ENCODE results near the gene DNASE1L2. TPM values are rescaled to one million over a fixed set of nuclear protein-coding genes. Genes with fewer than 3 reads are reported as not detected.
A peak's percentile ranks its signal among the peaks of the same experiment; 100 is the strongest.

Gene DNASE1L2
- total RNA-seq, 1 donor from 2014 or later: 2.1 TPM

DNA sequence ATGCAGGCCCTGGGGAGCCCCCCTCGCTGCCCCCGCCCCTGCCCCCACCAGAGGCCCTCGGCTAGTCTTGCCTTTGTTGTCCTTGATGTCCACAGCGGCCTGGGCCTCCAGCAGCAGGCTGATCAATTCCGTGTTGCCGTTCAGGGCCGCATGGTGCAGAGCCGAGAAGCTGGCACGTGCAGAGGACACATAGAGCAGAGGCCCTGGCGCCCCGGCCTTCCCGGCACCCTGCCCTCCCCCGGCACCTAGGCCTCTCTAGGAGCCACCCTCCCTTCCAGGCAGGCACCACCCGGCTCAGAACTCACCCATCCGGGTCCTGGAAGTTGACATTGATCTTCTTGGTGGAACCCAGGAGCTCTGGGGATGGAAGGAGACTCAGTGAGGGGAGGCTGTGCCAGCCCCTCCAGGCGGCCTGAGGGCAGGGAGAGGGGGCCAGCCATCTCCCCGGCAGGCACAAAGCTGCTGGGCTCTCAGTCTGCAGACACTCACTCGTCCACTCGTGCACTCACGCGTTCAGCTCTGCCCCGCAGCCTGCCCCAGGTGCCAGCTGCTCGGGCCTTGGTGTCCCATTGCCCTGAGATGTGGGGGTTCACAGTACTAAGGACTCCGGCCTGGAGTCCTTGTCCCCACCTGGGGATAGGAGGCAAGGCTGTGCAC, 46.1 kb upstream of the DNASE1L2 start:
- Mint-ChIP-seq H3K36me3 (ENCODE audit: insufficient read depth) (no peaks in the 10 kb centered on the region), H3K4me1 (ENCODE audit: low read depth) (peaks cover 3% of the 10 kb centered on the region), H3K27ac (no peak overlapping the region), H3K27me3 (peaks cover 4% of the 10 kb centered on the region), H3K9me3 (ENCODE audit: low read depth) (no peaks in the 10 kb centered on the region), H3K4me3 (ENCODE audit: low read depth) (no peak overlapping the region)
- DNase-seq (ENCODE audit: low spot score, unreplicated experiment): no peak
- TF ChIP-seq, protein P1, sequence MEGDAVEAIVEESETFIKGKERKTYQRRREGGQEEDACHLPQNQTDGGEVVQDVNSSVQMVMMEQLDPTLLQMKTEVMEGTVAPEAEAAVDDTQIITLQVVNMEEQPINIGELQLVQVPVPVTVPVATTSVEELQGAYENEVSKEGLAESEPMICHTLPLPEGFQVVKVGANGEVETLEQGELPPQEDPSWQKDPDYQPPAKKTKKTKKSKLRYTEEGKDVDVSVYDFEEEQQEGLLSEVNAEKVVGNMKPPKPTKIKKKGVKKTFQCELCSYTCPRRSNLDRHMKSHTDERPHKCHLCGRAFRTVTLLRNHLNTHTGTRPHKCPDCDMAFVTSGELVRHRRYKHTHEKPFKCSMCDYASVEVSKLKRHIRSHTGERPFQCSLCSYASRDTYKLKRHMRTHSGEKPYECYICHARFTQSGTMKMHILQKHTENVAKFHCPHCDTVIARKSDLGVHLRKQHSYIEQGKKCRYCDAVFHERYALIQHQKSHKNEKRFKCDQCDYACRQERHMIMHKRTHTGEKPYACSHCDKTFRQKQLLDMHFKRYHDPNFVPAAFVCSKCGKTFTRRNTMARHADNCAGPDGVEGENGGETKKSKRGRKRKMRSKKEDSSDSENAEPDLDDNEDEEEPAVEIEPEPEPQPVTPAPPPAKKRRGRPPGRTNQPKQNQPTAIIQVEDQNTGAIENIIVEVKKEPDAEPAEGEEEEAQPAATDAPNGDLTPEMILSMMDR (IDR thresholded peaks at IDR 0.05; ENCODE audit: unreplicated experiment): no peak

DNA sequence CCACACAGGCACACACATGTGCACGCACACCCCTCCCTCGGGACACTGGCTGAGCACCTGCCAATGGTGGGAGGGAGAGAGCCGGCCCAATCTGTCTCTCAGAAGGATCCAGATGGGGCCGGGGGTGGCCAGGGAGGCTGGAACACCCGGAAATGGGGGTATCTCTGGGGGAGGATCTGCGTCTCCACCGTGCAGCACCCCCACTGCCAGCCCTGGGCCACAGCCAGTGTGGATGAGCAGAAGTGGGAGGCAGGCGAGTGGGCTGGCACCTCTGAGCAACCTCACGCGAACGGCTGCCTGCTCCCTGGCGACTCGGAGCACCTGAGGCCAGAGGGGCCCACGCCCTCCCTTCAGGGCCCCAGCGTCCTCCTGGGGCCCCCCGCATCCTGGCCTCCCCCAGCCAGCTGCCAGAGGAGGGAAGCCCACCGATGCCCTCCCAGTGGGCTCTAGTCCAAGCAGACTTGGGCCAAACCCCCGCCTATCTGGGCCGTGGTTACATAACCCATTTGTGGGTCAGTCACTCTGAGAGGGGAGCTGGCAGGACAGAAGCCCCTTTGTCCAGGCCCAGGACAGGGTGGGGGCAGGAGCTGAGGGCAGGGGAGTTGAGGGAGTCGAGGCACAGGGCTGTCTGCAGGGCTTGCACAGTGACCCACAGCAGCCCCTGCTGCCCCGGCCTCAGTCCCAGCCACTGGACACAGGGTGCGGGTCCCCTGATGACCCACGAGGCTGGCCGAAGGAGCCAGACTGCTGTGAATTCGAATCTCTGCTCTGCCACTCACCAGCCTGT, 45.4 kb upstream of the DNASE1L2 start:
- Mint-ChIP-seq H3K27ac (no peak overlapping the region), H3K4me3 (ENCODE audit: low read depth) (no peak overlapping the region), H3K27me3 (peaks cover 4% of the 10 kb centered on the region), H3K4me1 (ENCODE audit: low read depth) (peaks cover 3% of the 10 kb centered on the region), H3K36me3 (ENCODE audit: insufficient read depth) (no peaks in the 10 kb centered on the region), H3K9me3 (ENCODE audit: low read depth) (no peaks in the 10 kb centered on the region)
- DNase-seq (ENCODE audit: low spot score, unreplicated experiment): no peak
- TF ChIP-seq, protein P1 (IDR thresholded peaks at IDR 0.05; ENCODE audit: unreplicated experiment): no peak

DNA sequence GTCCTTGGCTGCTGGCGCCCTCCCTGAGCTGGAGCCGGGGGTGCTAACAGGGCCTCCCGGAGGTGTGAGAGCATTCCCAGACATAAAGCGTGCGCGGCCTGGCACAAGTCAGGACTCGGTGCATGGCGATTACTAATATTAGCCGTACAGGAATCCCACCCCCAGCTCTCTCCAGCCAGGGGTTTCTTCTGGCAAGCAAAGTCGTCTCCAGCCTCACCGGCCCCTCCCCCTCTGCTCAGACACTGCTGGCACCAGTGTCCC, 44.9 kb upstream of the DNASE1L2 start:
- TF ChIP-seq, protein P1 (IDR thresholded peaks at IDR 0.05; ENCODE audit: unreplicated experiment): no peak
- Mint-ChIP-seq H3K4me3 (ENCODE audit: low read depth) (no peak overlapping the region), H3K36me3 (ENCODE audit: insufficient read depth) (no peaks in the 10 kb centered on the region), H3K4me1 (ENCODE audit: low read depth) (peaks cover 3% of the 10 kb centered on the region), H3K27ac (no peak overlapping the region), H3K27me3 (peaks cover 4% of the 10 kb centered on the region), H3K9me3 (ENCODE audit: low read depth) (no peaks in the 10 kb centered on the region)
- DNase-seq (ENCODE audit: low spot score, unreplicated experiment): no peak

DNA sequence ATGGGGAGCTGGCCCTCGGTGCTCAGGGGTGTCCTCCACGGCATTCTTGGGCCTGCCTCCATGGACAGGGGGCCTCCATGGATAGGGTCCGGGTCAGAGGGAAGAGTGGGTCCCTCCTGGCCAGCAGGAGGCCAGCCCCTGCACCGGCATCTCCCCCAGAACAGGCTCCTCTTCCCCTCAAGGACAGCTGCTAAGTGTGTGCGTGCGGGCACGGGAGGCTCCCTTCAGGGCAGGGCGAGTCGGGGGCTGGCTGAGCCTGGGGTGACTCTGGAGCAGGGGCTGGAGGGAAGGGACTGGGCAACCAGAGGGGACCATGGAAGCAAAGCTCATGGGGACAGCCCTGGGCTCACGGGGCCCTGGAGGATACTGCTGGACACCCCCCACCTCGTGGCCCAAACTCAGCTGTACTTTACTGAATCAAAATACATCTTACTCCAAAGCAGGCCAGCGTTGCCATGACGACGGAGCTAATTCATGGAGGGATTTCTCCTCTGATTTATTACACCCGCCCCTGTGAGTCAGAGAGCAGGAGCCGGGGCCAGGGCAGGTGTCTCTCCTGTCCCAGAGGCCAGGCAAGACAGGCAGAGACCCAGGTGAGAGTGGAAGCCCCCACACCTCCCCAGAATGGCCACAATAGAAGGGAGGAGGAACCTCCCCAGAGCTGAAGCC, 41.9 kb upstream of the DNASE1L2 start:
- Mint-ChIP-seq H3K4me3 (ENCODE audit: low read depth) (no peak overlapping the region), H3K27ac (no peak overlapping the region), H3K36me3 (ENCODE audit: insufficient read depth) (no peaks in the 10 kb centered on the region), H3K9me3 (ENCODE audit: low read depth) (no peaks in the 10 kb centered on the region), H3K4me1 (ENCODE audit: low read depth) (peaks cover 3% of the 10 kb centered on the region), H3K27me3 (peaks cover 24% of the 10 kb centered on the region)
- TF ChIP-seq, protein P1 (IDR thresholded peaks at IDR 0.05; ENCODE audit: unreplicated experiment): no peak
- no peak for DNase-seq (ENCODE audit: low spot score, unreplicated experiment)

DNA sequence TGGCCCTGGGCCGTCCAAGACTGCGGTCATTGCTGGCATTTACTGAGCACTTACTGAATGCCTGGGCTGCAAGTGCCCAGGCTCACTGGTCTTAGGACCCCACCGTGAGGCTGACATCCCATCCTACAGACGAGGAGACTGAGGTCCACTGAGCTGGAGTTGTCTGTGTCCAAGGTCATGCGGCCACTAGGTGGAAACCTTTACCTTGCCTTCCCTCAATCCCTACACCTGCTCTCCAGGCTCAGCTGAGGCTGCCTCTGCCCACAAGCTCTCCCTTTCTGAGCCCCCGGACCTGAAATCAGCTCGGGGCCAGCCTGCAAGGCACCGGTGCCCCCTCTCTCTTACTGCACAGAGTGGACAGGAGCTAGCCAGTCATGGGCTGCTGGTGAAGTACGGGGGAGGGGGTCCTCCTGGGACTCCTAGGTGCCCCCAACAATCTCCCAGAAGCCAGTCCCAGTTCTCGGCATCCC, 41.4 kb upstream of the DNASE1L2 start:
- DNase-seq (ENCODE audit: low spot score, unreplicated experiment): no peak
- H3K9me3 Mint-ChIP-seq (ENCODE audit: low read depth): no peaks in the 10 kb centered on the region
- peaks cover 25% of the 10 kb centered on the region for H3K27me3 Mint-ChIP-seq
- TF ChIP-seq, protein P1 (IDR thresholded peaks at IDR 0.05; ENCODE audit: unreplicated experiment): peak; percentile 62
- no peak overlapping the region for H3K27ac Mint-ChIP-seq
- peak overlapping the region; percentile 62 for H3K4me3 Mint-ChIP-seq (ENCODE audit: low read depth)
- no peaks in the 10 kb centered on the region for H3K36me3 Mint-ChIP-seq (ENCODE audit: insufficient read depth)
- peaks cover 3% of the 10 kb centered on the region for H3K4me1 Mint-ChIP-seq (ENCODE audit: low read depth)
